HepG2 (cell line): ENCODE data around the gene ATP6V0A1. TPM values are rescaled to one million over a fixed set of nuclear protein-coding genes. Genes with fewer than 3 reads are reported as not detected.

Experiments
- CBX2 ChIP-seq, 2 experiments: fragments of 200-600 bp in 1 of 2; sonication (generic); formaldehyde crosslinking in 1 of 2; IDR thresholded peaks; 2 replicates each; pipeline versions ENCODE4 v1.7.0 to v1.8.1; 2018 to 2022; ENCODE audit warnings: low read depth in 2 of 2, low read length in 1 of 2, mild to moderate bottlenecking in 1 of 2, missing genetic modification reagents in 1 of 2
- MAFK ChIP-seq, 2 experiments: IDR thresholded peaks in 1 of 2; conservative IDR thresholded peaks in 1 of 2; 2 replicates each; pipeline ENCODE4 v1.6.1; 2011; ENCODE audit warnings: improper control_type of control experiment in 2 of 2, low read length in 2 of 2
- NONO ChIP-seq, 2 experiments: fragments of 450-650 bp in 1 of 2; sonication (generic) in 1 of 2; formaldehyde crosslinking in 1 of 2; IDR thresholded peaks in 1 of 2; conservative IDR thresholded peaks in 1 of 2; 2 replicates each; pipeline versions ENCODE4 v1.6.1 to v1.8.0; 2017 to 2022; ENCODE audit warnings: mild to moderate bottlenecking in 1 of 2, missing genetic modification reagents in 1 of 2, moderate library complexity in 1 of 2
- PAF1 ChIP-seq: IDR thresholded peaks from 2 replicates; pipeline ENCODE4 v1.6.1; 2016; ENCODE audit warnings: missing genetic modification reagents, missing compliant biosample characterization
- RERE ChIP-seq: IDR thresholded peaks from 2 replicates; pipeline ENCODE4 v1.6.1; 2016; ENCODE audit warnings: low read depth, missing genetic modification reagents, missing compliant biosample characterization
- SIN3A ChIP-seq: IDR thresholded peaks from 2 replicates; pipeline ENCODE4 v1.6.1; 2011; ENCODE audit warnings: low read depth, mild to moderate bottlenecking, control low read depth, low read length, borderline replicate concordance
- ZNF142 ChIP-seq: sonication (generic); formaldehyde crosslinking; IDR thresholded peaks from 2 replicates; pipeline ENCODE4 v1.4.0; 2020; ENCODE audit warnings: missing genetic modification reagents
- ZNF670 ChIP-seq: sonication (generic); formaldehyde crosslinking; IDR thresholded peaks from 2 replicates; pipeline ENCODE4 v1.8.0; 2022; ENCODE audit warnings: mild to moderate bottlenecking, missing genetic modification reagents, borderline replicate concordance
- ZNF761 ChIP-seq: sonication (generic); formaldehyde crosslinking; conservative IDR thresholded peaks from 2 replicates; pipeline ENCODE4 v1.4.0; 2020; ENCODE audit warnings: mild to moderate bottlenecking, missing genetic modification reagents
- ZNF878 ChIP-seq: sonication (generic); formaldehyde crosslinking; IDR thresholded peaks from 2 replicates; pipeline ENCODE4 v1.8.1; 2023; ENCODE audit warnings: mild to moderate bottlenecking, missing genetic modification reagents, moderate library complexity
- polyA plus RNA-seq, 8 experiments: library from polyadenylated mRNA; depleted of rRNA in 3 of 8; stranded (reverse) in 7 of 8; unstranded in 1 of 8; fragments of >200 nt; fragmentation: Illumina TruSeq in 4 of 8; extraction: Trizol in 4 of 8; gene quantifications; 2 replicates each; pipeline versions ENCODE4 v1.2.1 to v1.2.3, GENCODE V29; 2011 to 2016; ENCODE audit warnings: low read depth in 4 of 8, missing spikeins in 1 of 8, mixed read lengths in 1 of 8; ENCODE audit not compliant: insufficient read depth in 1 of 8
- total RNA-seq, 5 experiments: library from RNA; depleted of rRNA; stranded (reverse); fragments of >200 nt; fragmentation: Illumina TruSeq; extraction: Trizol; gene quantifications; 2 replicates each; pipeline ENCODE4 v1.2.3, GENCODE V29; 2016; ENCODE audit warnings: low read depth in 1 of 5
- TF ChIP-seq, protein P1 (sequence below): sonication (generic); formaldehyde crosslinking; IDR thresholded peaks from 2 replicates; pipeline ENCODE4 v1.4.0; 2020; ENCODE audit warnings: missing genetic modification reagents
- TF ChIP-seq, protein P2 (sequence below): sonication (generic); formaldehyde crosslinking; IDR thresholded peaks from 2 replicates; pipeline ENCODE4 v1.5.1; 2020; ENCODE audit warnings: missing genetic modification reagents, mild to moderate bottlenecking, borderline replicate concordance

ATP6V0A1 gene
- total and polyA plus RNA-seq, 2 of the 13 experiments (the other 11 are each of a cell fraction or from before 2014, with no cell fraction given), result 27.9 to 54.1 TPM

GRCh38 chr17:42563143-42563509 lies 104.4 kb downstream of the ATP6V0A1 start (continued):
- TF ChIP-seq NONO (IDR thresholded peaks at IDR 0.05) (no peak), NONO (CRISPR knock-in tag; conservative IDR thresholded peaks at IDR 0.05) (no peak), CBX2 (IDR thresholded peaks at IDR 0.05; ENCODE audit: low read depth, low read length) (no peak), CBX2 (CRISPR knock-in tag; IDR thresholded peaks at IDR 0.05; ENCODE audit: low read depth) (no peak), ZNF878 (CRISPR knock-in tag) (no peak), ZNF761 (CRISPR knock-in tag) (no peak), RERE (CRISPR knock-in tag) (no peak), ZNF142 (no peak), PAF1 (no peak), SIN3A (no peak), MAFK (conservative IDR thresholded peaks at IDR 0.05 in 1 of 2, IDR thresholded peaks at IDR 0.05 in 1 of 2; ENCODE audit: low read length in 2 of 2) (no peak), ZNF670 (CRISPR knock-in tag) (no peak)
- TF ChIP-seq, protein P1, sequence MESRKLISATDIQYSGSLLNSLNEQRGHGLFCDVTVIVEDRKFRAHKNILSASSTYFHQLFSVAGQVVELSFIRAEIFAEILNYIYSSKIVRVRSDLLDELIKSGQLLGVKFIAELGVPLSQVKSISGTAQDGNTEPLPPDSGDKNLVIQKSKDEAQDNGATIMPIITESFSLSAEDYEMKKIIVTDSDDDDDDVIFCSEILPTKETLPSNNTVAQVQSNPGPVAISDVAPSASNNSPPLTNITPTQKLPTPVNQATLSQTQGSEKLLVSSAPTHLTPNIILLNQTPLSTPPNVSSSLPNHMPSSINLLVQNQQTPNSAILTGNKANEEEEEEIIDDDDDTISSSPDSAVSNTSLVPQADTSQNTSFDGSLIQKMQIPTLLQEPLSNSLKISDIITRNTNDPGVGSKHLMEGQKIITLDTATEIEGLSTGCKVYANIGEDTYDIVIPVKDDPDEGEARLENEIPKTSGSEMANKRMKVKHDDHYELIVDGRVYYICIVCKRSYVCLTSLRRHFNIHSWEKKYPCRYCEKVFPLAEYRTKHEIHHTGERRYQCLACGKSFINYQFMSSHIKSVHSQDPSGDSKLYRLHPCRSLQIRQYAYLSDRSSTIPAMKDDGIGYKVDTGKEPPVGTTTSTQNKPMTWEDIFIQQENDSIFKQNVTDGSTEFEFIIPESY, result 0 out of 2 replicates have a peak, but pooled peaks have one; percentile 4
- TF ChIP-seq, protein P2, sequence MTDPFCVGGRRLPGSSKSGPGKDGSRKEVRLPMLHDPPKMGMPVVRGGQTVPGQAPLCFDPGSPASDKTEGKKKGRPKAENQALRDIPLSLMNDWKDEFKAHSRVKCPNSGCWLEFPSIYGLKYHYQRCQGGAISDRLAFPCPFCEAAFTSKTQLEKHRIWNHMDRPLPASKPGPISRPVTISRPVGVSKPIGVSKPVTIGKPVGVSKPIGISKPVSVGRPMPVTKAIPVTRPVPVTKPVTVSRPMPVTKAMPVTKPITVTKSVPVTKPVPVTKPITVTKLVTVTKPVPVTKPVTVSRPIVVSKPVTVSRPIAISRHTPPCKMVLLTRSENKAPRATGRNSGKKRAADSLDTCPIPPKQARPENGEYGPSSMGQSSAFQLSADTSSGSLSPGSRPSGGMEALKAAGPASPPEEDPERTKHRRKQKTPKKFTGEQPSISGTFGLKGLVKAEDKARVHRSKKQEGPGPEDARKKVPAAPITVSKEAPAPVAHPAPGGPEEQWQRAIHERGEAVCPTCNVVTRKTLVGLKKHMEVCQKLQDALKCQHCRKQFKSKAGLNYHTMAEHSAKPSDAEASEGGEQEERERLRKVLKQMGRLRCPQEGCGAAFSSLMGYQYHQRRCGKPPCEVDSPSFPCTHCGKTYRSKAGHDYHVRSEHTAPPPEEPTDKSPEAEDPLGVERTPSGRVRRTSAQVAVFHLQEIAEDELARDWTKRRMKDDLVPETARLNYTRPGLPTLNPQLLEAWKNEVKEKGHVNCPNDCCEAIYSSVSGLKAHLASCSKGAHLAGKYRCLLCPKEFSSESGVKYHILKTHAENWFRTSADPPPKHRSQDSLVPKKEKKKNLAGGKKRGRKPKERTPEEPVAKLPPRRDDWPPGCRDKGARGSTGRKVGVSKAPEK, result no peak
